Fibroblast of lung (primary cell): Measurements from ENCODE around the gene PDHX. TPM values are rescaled to one million over a fixed set of nuclear protein-coding genes. Genes with fewer than 3 reads are reported as not detected.
A peak's percentile ranks its signal among the peaks of the same experiment; 100 is the strongest.

Source experiments
- DNase-seq, 2 donors: peaks; one replicate each; pipeline versions ENCODE4 v3.0.0 to v3.0.0-alpha.2; 2010; ENCODE audit warnings: low read depth in 2 of 2
- H2AFZ ChIP-seq: 2 replicates; pipeline ENCODE4 v1.5.1; 2012; ENCODE audit warnings: low read length, control low read depth, inconsistent platforms
- H3K27ac ChIP-seq: 2 replicates; pipeline ENCODE4 v1.5.1; 2011; ENCODE audit warnings: low read length, control low read depth; ENCODE audit not compliant: insufficient read depth
- H3K27me3 ChIP-seq: 2 replicates; pipeline ENCODE4 v1.5.1; 2011; ENCODE audit warnings: mild to moderate bottlenecking, low read length; ENCODE audit not compliant: control insufficient read depth, insufficient read depth
- H3K36me3 ChIP-seq: 2 replicates; pipeline ENCODE4 v1.5.1; 2011; ENCODE audit warnings: low read length; ENCODE audit not compliant: control insufficient read depth, insufficient read depth
- H3K4me1 ChIP-seq: 2 replicates; pipeline ENCODE4 v1.5.1; 2011; ENCODE audit warnings: low read length; ENCODE audit not compliant: control insufficient read depth, insufficient read depth; ENCODE audit errors: extremely low read depth
- H3K4me2 ChIP-seq: 2 replicates; pipeline ENCODE4 v1.5.1; 2011; ENCODE audit warnings: low read length, control low read depth; ENCODE audit not compliant: insufficient read depth; ENCODE audit errors: extremely low read depth
- H3K4me3 ChIP-seq, 4 experiments: fragments of 200-600 bp in 1 of 4; sonication (generic) in 1 of 4; replicated peaks in 1 of 4; 2 replicates each; pipeline ENCODE4 v1.5.1; 2011 to 2016; ENCODE audit warnings: low read length in 4 of 4, low read depth in 3 of 4, mild to moderate bottlenecking in 3 of 4, control low read depth in 2 of 4, inconsistent platforms in 1 of 4, mixed read lengths in 1 of 4; ENCODE audit not compliant: insufficient read depth in 1 of 4; ENCODE audit errors: control extremely low read depth in 1 of 4
- H3K79me2 ChIP-seq: 2 replicates; pipeline ENCODE4 v1.5.1; 2012; ENCODE audit warnings: mild to moderate bottlenecking, low read length, inconsistent platforms; ENCODE audit not compliant: control insufficient read depth, insufficient read depth
- H3K9ac ChIP-seq: 2 replicates; pipeline ENCODE4 v1.5.1; 2011; ENCODE audit warnings: mild to moderate bottlenecking, low read length, control low read depth; ENCODE audit not compliant: insufficient read depth
- H3K9me3 ChIP-seq: 2 replicates; pipeline ENCODE4 v1.5.1; 2012; ENCODE audit warnings: low read depth, low read length; ENCODE audit not compliant: control insufficient read depth, insufficient read depth
- H4K20me1 ChIP-seq: 2 replicates; pipeline ENCODE4 v1.5.1; 2011; ENCODE audit warnings: low read length; ENCODE audit not compliant: control insufficient read depth, insufficient read depth; ENCODE audit errors: extremely low read depth
- CTCF ChIP-seq, 2 donors: IDR thresholded peaks in 1 of 2; conservative IDR thresholded peaks in 1 of 2; 1 replicate in 1 of 2; 2 replicates in 1 of 2; pipeline ENCODE4 v1.5.1; 2011 to 2012; ENCODE audit warnings: low read length in 2 of 2, control low read depth in 1 of 2, inconsistent platforms in 1 of 2, low read depth in 1 of 2, mild to moderate bottlenecking in 1 of 2
- EZH2 ChIP-seq: IDR thresholded peaks from 2 replicates; pipeline ENCODE4 v1.5.1; 2012; ENCODE audit warnings: low read length, control low read depth, mild to moderate bottlenecking; ENCODE audit errors: missing control alignments
- polyA plus RNA-seq, 2 donors: library from polyadenylated mRNA; depleted of rRNA in 1 of 2; stranded (reverse) in 1 of 2; unstranded in 1 of 2; fragments of >200 nt; gene quantifications; 2 replicates each; pipeline ENCODE4 v1.2.1, GENCODE V29; 2011 to 2012; ENCODE audit warnings: missing spikeins in 1 of 2
- total RNA-seq: library from RNA; depleted of rRNA; stranded (reverse); fragments of >200 nt; gene quantifications from 2 replicates; pipeline ENCODE4 v1.2.1, GENCODE V29; 2014

Gene PDHX
- total and polyA plus RNA-seq, 2 donors (not counting 1 experiment from before 2014, with no cell fraction given), result 29.6 to 36.5 TPM

GRCh38 chr11:34938611-34939010, 22.2 kb downstream of the PDHX start:
- no peak for TF ChIP-seq CTCF (conservative IDR thresholded peaks at IDR 0.05 in 1 of 2, IDR thresholded peaks at IDR 0.05 in 1 of 2; ENCODE audit: low read depth in 1 of 2, low read length in 2 of 2)
- no peak for TF ChIP-seq EZH2
- DNase-seq, result no peak

GRCh38 chr11:34940026-34940677, 23.7 kb downstream of the PDHX start:
- Histone ChIP-seq H3K36me3 (no peaks in the 10 kb centered on the region), H3K4me2 (no peak overlapping the region), H3K9ac (no peak overlapping the region), H3K9me3 (no peaks in the 10 kb centered on the region), H4K20me1 (no peaks in the 10 kb centered on the region), H3K27me3 (no peaks in the 10 kb centered on the region), H3K4me1 (no peaks in the 10 kb centered on the region), H3K79me2 (peaks cover 6% of the 10 kb centered on the region), H3K27ac (no peak overlapping the region), H3K4me3 (no peak overlapping the region), H2AFZ (no peak overlapping the region)
- peak in 1 of 2 donors; percentile 12 for TF ChIP-seq CTCF (conservative IDR thresholded peaks at IDR 0.05 in 1 of 2, IDR thresholded peaks at IDR 0.05 in 1 of 2; ENCODE audit: low read depth in 1 of 2, low read length in 2 of 2)
- no peak for TF ChIP-seq EZH2
- peak; percentile 12 to 88 for DNase-seq

More at GRCh38 chr11:34938611-34939010, 22.2 kb downstream of the PDHX start:
- no peak overlapping the region for H3K9ac ChIP-seq
- H3K36me3 ChIP-seq, result no peaks in the 10 kb centered on the region
- H3K27me3 ChIP-seq, result no peaks in the 10 kb centered on the region
- H3K9me3 ChIP-seq, result no peaks in the 10 kb centered on the region
- peaks cover 6% of the 10 kb centered on the region for H3K79me2 ChIP-seq
- no peaks in the 10 kb centered on the region for H3K4me1 ChIP-seq
- no peak overlapping the region for H2AFZ ChIP-seq
- no peak overlapping the region for H3K4me2 ChIP-seq
- H3K27ac ChIP-seq, result no peak overlapping the region
- H3K4me3 ChIP-seq, result no peak overlapping the region
- no peaks in the 10 kb centered on the region for H4K20me1 ChIP-seq

GRCh38 chr11:34941688-34942087, 25.3 kb downstream of the PDHX start:
- no peak overlapping the region for H3K4me2 ChIP-seq
- H4K20me1 ChIP-seq, result no peaks in the 10 kb centered on the region
- H3K4me1 ChIP-seq, result no peaks in the 10 kb centered on the region
- peaks cover 12% of the 10 kb centered on the region for H3K79me2 ChIP-seq
- H3K36me3 ChIP-seq, result no peaks in the 10 kb centered on the region
- no peak overlapping the region for H3K4me3 ChIP-seq
- no peak overlapping the region for H2AFZ ChIP-seq
- TF ChIP-seq EZH2 (no peak), CTCF (conservative IDR thresholded peaks at IDR 0.05 in 1 of 2, IDR thresholded peaks at IDR 0.05 in 1 of 2; ENCODE audit: low read depth in 1 of 2, low read length in 2 of 2) (no peak)
- DNase-seq, result no peak
- no peak overlapping the region for H3K9ac ChIP-seq
- H3K27ac ChIP-seq, result no peak overlapping the region
- no peaks in the 10 kb centered on the region for H3K9me3 ChIP-seq
- no peaks in the 10 kb centered on the region for H3K27me3 ChIP-seq
